Inflammatory macrophage treated with lipopolysaccharide for 4 hours (primary cell): ENCODE results near the gene LCA5.
"Not testable (repeated sequence)": the region's sequence is repeated elsewhere in the genome, so short reads cannot be mapped to it uniquely, and the experiment has no call there.

Experiments used
- DNase-seq: peaks from one replicate; pipeline ENCODE4 v3.0.0-alpha.2; 2020

Gene LCA5

DNA sequence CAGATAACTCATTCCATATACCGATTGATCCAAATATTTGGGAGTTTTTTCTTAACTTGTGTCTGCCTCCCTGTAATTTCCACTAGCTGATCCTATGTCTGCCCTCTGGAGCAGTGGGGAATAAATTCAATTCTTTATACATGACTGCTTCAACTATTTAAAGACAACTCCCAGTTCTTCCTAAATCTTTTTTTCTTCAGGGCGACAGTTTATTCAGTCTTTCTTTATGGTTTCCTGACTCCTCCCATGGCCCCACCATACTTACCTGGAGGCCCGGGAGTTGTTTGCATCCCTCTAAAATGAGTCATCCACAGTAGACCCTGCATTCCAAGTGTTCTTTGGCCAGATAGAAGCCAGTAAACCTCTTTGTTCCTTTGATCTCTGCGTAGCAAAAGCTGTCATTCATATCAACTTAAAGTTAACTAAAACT lies 73.6 kb downstream of the LCA5 start:
- no peak for DNase-seq

DNA sequence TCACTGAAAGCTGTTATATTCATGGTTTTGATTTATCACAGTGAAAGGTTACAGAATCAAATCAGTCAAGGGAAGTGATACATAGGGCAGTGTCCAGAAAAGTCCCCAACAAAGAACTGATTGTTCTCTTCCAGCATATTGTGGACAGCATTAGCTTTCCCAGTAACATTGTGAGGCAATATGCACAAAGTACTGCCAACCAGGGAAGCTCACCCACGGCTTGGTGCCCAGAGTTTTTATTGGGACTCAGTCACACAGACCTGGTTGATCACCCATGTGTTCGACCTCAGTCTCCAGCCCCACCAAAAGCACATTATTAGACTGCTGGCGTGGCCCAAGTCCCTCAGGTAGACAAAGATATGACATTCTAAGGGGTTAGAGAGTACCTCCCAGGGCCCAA lies 76.0 kb downstream of the LCA5 start:
- no peak for DNase-seq

DNA sequence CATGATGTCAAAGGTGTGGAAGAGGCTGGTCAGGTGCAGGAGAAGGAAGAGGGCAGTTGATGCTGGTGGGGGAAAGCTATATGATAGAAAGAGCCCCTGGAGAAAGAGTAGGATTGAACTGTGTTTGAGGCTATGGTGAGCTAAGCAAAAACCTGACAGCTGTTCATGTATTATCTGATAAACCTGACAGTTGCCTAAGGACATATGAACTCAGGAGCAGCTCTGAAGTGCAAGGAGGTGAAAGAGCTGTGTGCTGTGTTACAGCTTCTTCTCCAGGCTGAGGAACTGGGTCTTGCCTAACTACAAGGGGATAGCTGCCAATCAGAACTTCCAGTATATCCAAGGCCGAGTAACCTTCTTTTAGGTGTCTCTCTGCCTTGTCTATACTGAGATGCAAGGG lies 81.8 kb downstream of the LCA5 start:
- DNase-seq = no peak

DNA sequence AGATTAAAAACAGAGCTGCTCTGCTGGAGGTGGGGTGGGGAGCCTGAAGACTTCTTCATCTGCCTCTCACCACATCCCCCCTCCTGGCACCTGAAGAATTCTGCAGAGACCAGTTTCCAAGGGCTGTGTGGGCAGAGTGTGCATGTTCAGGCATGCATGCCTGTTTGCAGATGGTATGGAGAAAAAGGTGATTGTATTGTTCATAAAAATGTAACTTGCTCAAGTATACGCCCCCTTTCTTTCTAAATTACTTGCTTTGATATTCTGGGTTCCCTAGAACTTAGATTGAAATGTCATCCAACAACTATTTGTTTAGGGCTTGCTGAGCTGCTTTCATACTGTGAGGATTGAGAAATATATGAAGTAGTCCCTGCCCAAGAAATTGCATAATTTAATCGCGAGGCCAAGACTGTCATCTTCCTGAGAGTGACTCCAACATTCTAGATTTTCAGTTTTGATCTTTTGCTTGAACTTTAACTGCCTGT lies 83.6 kb downstream of the LCA5 start:
- DNase-seq = peak; percentile 69

DNA sequence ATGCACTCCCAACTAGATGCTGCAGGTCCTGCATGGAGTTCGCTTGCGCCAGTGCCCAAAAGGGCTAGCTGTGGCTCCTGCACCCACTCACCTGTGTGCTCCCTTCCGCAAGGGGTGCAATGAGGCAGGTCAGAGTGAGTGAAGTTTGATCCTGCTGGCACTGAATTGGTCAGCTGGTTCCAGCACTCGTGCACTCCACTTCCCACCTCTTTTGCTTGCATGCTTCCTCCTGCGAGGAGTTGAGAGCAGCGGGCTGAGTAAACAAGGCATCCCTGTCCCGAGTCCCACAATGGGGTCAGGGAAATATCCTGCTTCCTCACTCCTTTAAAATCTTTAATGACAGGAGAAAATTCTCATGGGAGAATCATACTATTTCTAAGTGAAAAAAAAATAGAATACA lies 86.2 kb downstream of the LCA5 start:
- DNase-seq = no peak

DNA sequence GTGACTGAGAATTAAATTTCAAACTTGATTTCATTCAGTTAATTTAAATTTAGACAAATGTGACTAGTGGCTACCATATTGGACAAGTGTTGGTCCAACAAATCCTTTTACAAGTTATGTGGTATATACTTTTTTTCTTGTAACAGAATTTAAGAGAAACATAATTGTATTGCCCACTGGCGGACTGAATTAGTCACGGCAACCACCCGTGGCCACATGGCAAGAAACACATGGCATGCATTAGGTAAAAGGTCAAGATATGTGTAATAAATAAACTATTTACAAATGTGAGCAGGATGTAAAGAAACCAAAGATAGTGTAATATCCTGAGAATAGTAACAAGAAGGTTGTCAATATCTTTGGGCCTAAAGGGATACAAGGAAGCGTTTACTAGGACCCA lies 91.2 kb downstream of the LCA5 start:
- no peak for DNase-seq

DNA sequence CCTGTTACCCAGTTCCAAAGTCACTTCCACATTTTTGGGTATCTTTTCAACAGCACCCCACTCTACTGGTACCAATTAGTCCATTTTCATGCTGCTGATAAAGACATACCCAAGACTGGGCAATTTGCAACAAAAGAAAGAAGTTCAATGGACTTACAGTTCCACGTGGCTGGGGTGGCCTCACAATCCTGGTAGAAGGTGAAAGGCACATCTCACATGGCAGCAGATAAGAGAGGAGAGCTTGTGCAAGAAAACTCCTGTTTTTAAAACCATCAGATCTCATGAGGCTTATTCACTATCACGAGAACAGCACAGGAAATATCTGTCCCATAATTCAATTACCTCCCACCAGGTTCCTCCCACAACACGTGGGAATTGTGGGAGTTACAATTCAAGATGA lies 93.4 kb downstream of the LCA5 start:
- DNase-seq = not testable (repeated sequence)

DNA sequence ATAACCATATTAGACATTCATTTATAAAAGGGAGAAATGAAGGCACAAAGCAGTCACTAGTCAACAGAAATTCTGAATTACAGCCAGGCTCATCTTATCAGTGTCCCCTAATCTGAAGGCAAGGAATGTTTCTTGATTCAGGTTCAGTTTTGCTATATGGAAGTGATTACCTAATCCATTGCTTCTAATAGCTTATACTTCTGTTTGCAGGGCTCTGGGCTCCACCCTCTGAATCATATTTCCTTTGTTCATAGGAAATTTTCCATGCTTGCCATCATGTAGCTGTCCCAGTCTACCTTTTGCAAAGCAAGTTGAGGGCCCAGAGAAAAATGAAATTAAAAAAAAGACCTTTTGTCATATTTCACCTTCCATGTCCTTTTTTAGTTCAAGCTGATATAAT lies 96.0 kb downstream of the LCA5 start:
- no peak for DNase-seq

DNA sequence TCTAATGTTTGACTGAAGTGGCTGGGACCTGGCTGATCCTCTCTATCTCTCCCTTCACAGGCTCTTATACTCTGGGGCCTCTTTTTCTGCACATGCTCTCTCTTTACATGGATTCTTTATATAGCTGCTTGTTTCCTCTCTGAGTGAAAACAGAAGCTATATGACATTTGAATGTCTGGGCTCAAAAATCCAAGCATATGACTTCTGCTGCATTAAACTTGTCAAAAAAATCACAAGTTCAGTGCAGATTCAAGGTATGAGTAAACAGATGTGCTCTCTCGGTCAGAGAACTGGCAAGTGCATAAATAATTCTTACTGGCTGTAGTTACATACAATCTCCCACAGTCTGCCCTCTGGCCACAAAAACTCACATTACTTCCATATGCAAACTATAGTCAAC lies 96.6 kb downstream of the LCA5 start:
- DNase-seq = no peak

DNA sequence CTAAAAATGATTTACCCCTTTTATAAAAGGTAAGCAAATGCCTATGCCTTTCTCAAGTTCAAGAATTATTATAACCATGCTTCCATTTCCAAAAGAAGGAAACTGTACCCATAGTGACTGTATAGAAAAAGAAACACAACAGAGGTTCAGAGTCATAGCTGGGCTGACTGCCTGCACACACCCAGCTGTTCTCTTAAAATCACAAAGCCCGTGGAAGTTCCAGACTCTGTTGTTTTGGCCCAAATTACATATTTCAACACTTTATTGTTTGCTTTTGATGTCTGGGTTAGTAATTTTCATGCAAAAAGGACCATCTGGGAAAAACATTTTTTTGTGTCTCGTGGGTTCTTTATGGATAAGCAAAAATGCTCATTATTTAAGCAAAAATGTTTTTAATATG lies 99.2 kb downstream of the LCA5 start:
- no peak for DNase-seq

DNA sequence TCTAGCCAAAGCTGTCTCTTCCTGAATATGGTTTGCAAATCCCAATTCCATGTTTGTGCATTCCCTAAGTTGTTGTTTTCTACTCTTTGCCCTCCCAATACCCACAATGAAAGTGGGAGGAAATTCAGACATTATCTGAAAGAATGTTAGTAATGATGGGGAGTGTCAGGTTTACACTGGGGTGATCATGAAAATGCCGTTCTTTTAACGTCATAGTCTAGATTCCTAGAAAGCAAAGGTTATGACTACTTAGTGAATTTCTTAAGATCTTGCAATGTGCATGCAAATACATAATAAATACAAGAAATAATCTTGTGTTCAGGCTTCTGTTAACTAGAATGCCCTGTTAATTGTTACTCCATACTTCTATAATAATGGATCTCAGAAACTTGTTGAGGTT lies 101.0 kb downstream of the LCA5 start:
- no peak for DNase-seq

DNA sequence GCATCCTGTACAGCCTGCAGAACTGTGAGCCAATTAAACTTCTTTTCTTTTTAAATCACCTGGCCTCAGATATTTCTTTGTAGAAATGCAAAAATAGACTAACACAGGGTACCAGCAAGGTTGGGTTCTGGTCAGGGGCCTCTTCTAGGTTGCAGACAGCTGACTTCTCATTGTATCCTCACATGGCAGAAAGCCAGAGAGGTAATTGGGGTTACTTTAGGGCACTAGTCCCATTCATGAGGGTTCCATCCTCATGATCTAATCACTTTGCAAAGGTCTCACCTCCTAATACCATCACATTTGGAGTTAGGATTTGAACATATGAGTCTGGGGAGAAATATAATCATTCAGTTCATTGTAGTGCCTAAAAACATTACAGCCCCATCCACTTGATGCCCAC lies 101.5 kb downstream of the LCA5 start:
- no peak for DNase-seq
